ENCODE measurements around the gene ADGRG3. TPM values are rescaled to one million over a fixed set of nuclear protein-coding genes. Genes with fewer than 3 reads are reported as not detected.

ADGRG3 gene
- total RNA-seq, 2 experiments from 2014 or later, result not detected

- CTCF ChIA-PET, result no interaction called here
These were observed 20.4 kb downstream of the ADGRG3 start for GRCh38 chr16:57688487-57688986.

GRCh38 chr16:57688987-57689761, 21.1 kb downstream of the ADGRG3 start:
- CTCF ChIA-PET, result interaction anchor here (0.7 to 1.1 kb wide), 2 partner anchors 22 to 393 kb away, joined by 3 read pairs; no protein-coding TSS in a partner anchor
- POLR2A ChIA-PET, result interaction anchor here (1.2 kb wide), 1 partner anchor 46 kb away, joined by 3 read pairs; the partner anchor contains the start of gene KATNB1

More at GRCh38 chr16:57688487-57688986, 20.4 kb downstream of the ADGRG3 start:
- POLR2A ChIA-PET, result interaction anchor here (0.5 kb wide), 1 partner anchor 46 kb away, joined by 4 read pairs; no protein-coding TSS in a partner anchor

GRCh38 chr16:57689762-57690558, 21.9 kb downstream of the ADGRG3 start:
- CTCF ChIA-PET, result interaction anchor here (0.7 to 1.1 kb wide), 3 partner anchors 17 to 392 kb away, joined by 3 read pairs; no protein-coding TSS in a partner anchor
- POLR2A ChIA-PET, result interaction anchor here (1.2 kb wide), 1 partner anchor 45 kb away, joined by 3 read pairs; the partner anchor contains the start of gene KATNB1

- POLR2A ChIA-PET, result interaction anchor here (1.2 kb wide), 1 partner anchor 44 kb away, joined by 3 read pairs; the partner anchor contains the start of gene KATNB1
These were observed 22.8 kb downstream of the ADGRG3 start for GRCh38 chr16:57690782-57691471.

GRCh38 chr16:57692636-57693035, 24.5 kb downstream of the ADGRG3 start:
- POLR2A ChIA-PET, result no interaction called here
- CTCF ChIA-PET, result interaction anchor here (1.0 kb wide), 1 partner anchor 230 kb away, joined by 3 read pairs; the partner anchor contains the start of gene POLR2C

More at GRCh38 chr16:57690782-57691471, 22.8 kb downstream of the ADGRG3 start:
- CTCF ChIA-PET, result interaction anchor here (0.7 kb wide), 1 partner anchor 16 kb away, joined by 3 read pairs; no protein-coding TSS in a partner anchor

GRCh38 chr16:57693550-57693949, 25.4 kb downstream of the ADGRG3 start:
- ChIA-PET CTCF (no interaction called here), POLR2A (interaction anchor here (0.6 kb wide), 1 partner anchor 41 kb away, joined by 3 read pairs; no protein-coding TSS in a partner anchor)

- ChIA-PET CTCF (no interaction called here), POLR2A (no interaction called here)
These were observed 26.2 kb downstream of the ADGRG3 start for GRCh38 chr16:57694231-57694724.

- CTCF ChIA-PET, result no interaction called here
These were observed 26.9 kb downstream of the ADGRG3 start, which contains the start of gene DRC7 for GRCh38 chr16:57694725-57695679. Gene DRC7 (plus strand): TSS chr16:57694806. CDS start chr16:57697950, 3,144 bp downstream.

GRCh38 chr16:57695680-57696069, 27.6 kb downstream of the ADGRG3 start:
- CTCF ChIA-PET, result no interaction called here
- POLR2A ChIA-PET, result no interaction called here

More at GRCh38 chr16:57694725-57695679, 26.9 kb downstream of the ADGRG3 start, which contains the start of gene DRC7:
- POLR2A ChIA-PET, result no interaction called here

- POLR2A ChIA-PET, result no interaction called here
- CTCF ChIA-PET, result no interaction called here
These were observed 28.1 kb downstream of the ADGRG3 start for GRCh38 chr16:57696240-57696639.

GRCh38 chr16:57697896-57698537, 29.9 kb downstream of the ADGRG3 start:
- ChIA-PET CTCF (interaction anchor here (1.1 kb wide), 1 partner anchor 49 kb away, joined by 3 read pairs; no protein-coding TSS in a partner anchor), POLR2A (interaction anchor here (0.7 kb wide), 1 partner anchor 223 kb away, joined by 5 read pairs; no protein-coding TSS in a partner anchor)

GRCh38 chr16:57698812-57699405, 30.8 kb downstream of the ADGRG3 start:
- CTCF ChIA-PET, result interaction anchor here (1.1 kb wide), 1 partner anchor 50 kb away, joined by 3 read pairs; no protein-coding TSS in a partner anchor
- POLR2A ChIA-PET, result interaction anchor here (0.7 kb wide), 1 partner anchor 222 kb away, joined by 5 read pairs; no protein-coding TSS in a partner anchor

GRCh38 chr16:57699481-57699880, 31.4 kb downstream of the ADGRG3 start:
- ChIA-PET CTCF (no interaction called here), POLR2A (no interaction called here)

GRCh38 chr16:57699899-57700298, 31.8 kb downstream of the ADGRG3 start:
- POLR2A ChIA-PET, result no interaction called here
- CTCF ChIA-PET, result interaction anchor here (0.6 kb wide), 1 partner anchor 366 kb away, joined by 3 read pairs; no protein-coding TSS in a partner anchor

GRCh38 chr16:57700781-57701551, 32.9 kb downstream of the ADGRG3 start:
- CTCF ChIA-PET, result interaction anchor here (0.6 kb wide), 1 partner anchor 258 kb away, joined by 4 read pairs; no protein-coding TSS in a partner anchor
- POLR2A ChIA-PET, result no interaction called here
